HepG2 (cell line): Measurements from ENCODE around the gene AFDN. TPM values are rescaled to one million over a fixed set of nuclear protein-coding genes. Genes with fewer than 3 reads are reported as not detected.
A peak's percentile ranks its signal among the peaks of the same experiment; 100 is the strongest.

Experiments used
- ATAC-seq: fragments of 200-7000 bp; cut with Tn5 transposase; 3 replicates; pipeline ENCODE4 v1.9.1; 2020; ENCODE audit warnings: mild to moderate bottlenecking, moderate library complexity
- BruUV-seq: library from RNA; stranded (reverse); fragments of 400-500 nt; replicated peaks from 2 replicates; lab custom pipeline; 2021; lab: Mats Ljungman, UMichigan
- CTCF ChIA-PET: fragments of 300-600 bp; formaldehyde crosslinking; extraction: SDS; loops from one replicate; lab custom pipeline; 2021; ENCODE audit warnings: low total read pairs, inconsistent platforms, low intra/inter-chr PET ratio; lab: Yijun Ruan, JAX
- POLR2A ChIA-PET: fragments of 350-600 bp; sonication (Branson Sonifier 250); formaldehyde crosslinking; loops from one replicate; lab custom pipeline; 2020; ENCODE audit warnings: antibody characterized with exemption, inconsistent platforms; lab: Yijun Ruan, JAX
- DNase-seq: peaks from one replicate; pipeline ENCODE4 v3.0.0-alpha.2; 2015; ENCODE audit warnings: low spot score
- FAIRE-seq: peaks from 3 replicates; lab custom pipeline; 2011; peaks lifted over from hg19 to GRCh38; lab: Jason Lieb, UNC
- H2AFZ ChIP-seq: one replicate; pipeline ENCODE4 v1.6.1; 2011; ENCODE audit warnings: low read length, inconsistent platforms
- H3K27ac ChIP-seq: fragments of 300-600 bp; 3 replicates; pipeline ENCODE4 v1.8.0; 2011; ENCODE audit warnings: mixed run types, mild to moderate bottlenecking, mixed read lengths, low read length, inconsistent platforms; ENCODE audit not compliant: insufficient read depth; ENCODE audit errors: extremely low read length
- H3K27me3 ChIP-seq, 2 experiments: fragments of 200-600 bp in 1 of 2; 2 replicates in 1 of 2; 3 replicates in 1 of 2; pipeline versions ENCODE4 v1.6.0 to v1.8.0; 2011; ENCODE audit warnings: low read length in 2 of 2, mild to moderate bottlenecking in 2 of 2, moderate library complexity in 2 of 2, inconsistent platforms in 1 of 2; ENCODE audit not compliant: insufficient read depth in 2 of 2, control insufficient read depth in 1 of 2
- H3K36me3 ChIP-seq, 2 experiments: fragments of 200-600 bp in 1 of 2; replicated peaks in 1 of 2; 2 replicates in 1 of 2; 3 replicates in 1 of 2; pipeline versions ENCODE4 v1.5.1 to v1.8.0; 2011; ENCODE audit warnings: low read length in 2 of 2, inconsistent platforms in 1 of 2; ENCODE audit not compliant: insufficient read depth in 2 of 2, control insufficient read depth in 1 of 2
- H3K4me1 ChIP-seq: 2 replicates; pipeline ENCODE4 v1.5.1; 2012; ENCODE audit warnings: low read length, inconsistent platforms; ENCODE audit not compliant: insufficient read depth
- H3K4me2 ChIP-seq: 2 replicates; pipeline ENCODE4 v1.6.0; 2011; ENCODE audit warnings: low read depth, low read length, inconsistent platforms
- H3K4me3 ChIP-seq, 3 experiments: fragments of 200-600 bp in 1 of 3; sonication (generic), shearing (Covaris generic) in 1 of 3; replicated peaks in 1 of 3; 2 replicates each; pipeline ENCODE4 v1.5.1; 2011 to 2016; ENCODE audit warnings: low read length in 3 of 3, inconsistent platforms in 2 of 3, low read depth in 2 of 3, mild to moderate bottlenecking in 2 of 3, control low read depth in 1 of 3, mixed read lengths in 1 of 3; ENCODE audit not compliant: insufficient read depth in 1 of 3
- H3K79me2 ChIP-seq: one replicate; pipeline ENCODE4 v1.6.1; 2011; ENCODE audit warnings: low read length, inconsistent platforms; ENCODE audit not compliant: insufficient read depth
- H3K9ac ChIP-seq: 2 replicates; pipeline ENCODE4 v1.6.0; 2011; ENCODE audit warnings: mild to moderate bottlenecking, low read depth, low read length, inconsistent platforms; ENCODE audit not compliant: insufficient read depth
- H3K9me3 ChIP-seq: 2 replicates; pipeline ENCODE4 v1.5.1; 2012; ENCODE audit warnings: mild to moderate bottlenecking, low read length
- H4K20me1 ChIP-seq: 2 replicates; pipeline ENCODE4 v1.6.0; 2011; ENCODE audit warnings: inconsistent platforms, mild to moderate bottlenecking, low read length, moderate library complexity; ENCODE audit not compliant: insufficient read depth
- CENPX ChIP-seq: sonication (generic); formaldehyde crosslinking; IDR thresholded peaks from 2 replicates; pipeline ENCODE4 v1.9.0; 2021; ENCODE audit warnings: mild to moderate bottlenecking, missing genetic modification reagents, moderate library complexity
- HNRNPH1 ChIP-seq: fragments of 200-400 bp; formaldehyde crosslinking; optimal IDR thresholded peaks from 2 replicates; pipeline ENCODE3; 2017; ENCODE audit warnings: mild to moderate bottlenecking, low read depth, low read length
- ISX ChIP-seq: sonication (generic); formaldehyde crosslinking; conservative IDR thresholded peaks from 2 replicates; pipeline ENCODE4 v1.5.0; 2020; ENCODE audit warnings: missing genetic modification reagents
- KDM2A ChIP-seq: sonication (generic); formaldehyde crosslinking; IDR thresholded peaks from 2 replicates; pipeline ENCODE4 v1.4.0; 2020; ENCODE audit warnings: low read depth, missing genetic modification reagents, borderline replicate concordance
- MAFK ChIP-seq, 2 experiments: IDR thresholded peaks in 1 of 2; conservative IDR thresholded peaks in 1 of 2; 2 replicates each; pipeline ENCODE4 v1.6.1; 2011; ENCODE audit warnings: improper control_type of control experiment in 2 of 2, low read length in 2 of 2
- MEF2D ChIP-seq: sonication (generic); formaldehyde crosslinking; IDR thresholded peaks from 2 replicates; pipeline ENCODE4 v1.5.1; 2020; ENCODE audit warnings: mild to moderate bottlenecking, missing genetic modification reagents
- RERE ChIP-seq: IDR thresholded peaks from 2 replicates; pipeline ENCODE4 v1.6.1; 2016; ENCODE audit warnings: low read depth, missing genetic modification reagents, missing compliant biosample characterization
- RNF2 ChIP-seq: fragments of 450-650 bp; conservative IDR thresholded peaks from 2 replicates; pipeline ENCODE4 v1.6.1; 2016; ENCODE audit warnings: low read depth
- SAP130 ChIP-seq: IDR thresholded peaks from 2 replicates; pipeline ENCODE4 v1.6.1; 2016; ENCODE audit warnings: low read depth
- ZNF766 ChIP-seq: sonication (generic); formaldehyde crosslinking; IDR thresholded peaks from 2 replicates; pipeline ENCODE4 v1.5.0; 2020; ENCODE audit warnings: missing genetic modification reagents, borderline replicate concordance
- in situ Hi-C: cut with HindIII; loops from 2 replicates; pipeline ENCODE4 v1.10.0; 2017; ENCODE audit warnings: low pct_unique_long_range_greater_than_20kb; ENCODE audit not compliant: extremely low pct_ligation_motif_present
- intact Hi-C: fragments of 100-400 bp; cut with micrococcal nuclease; formaldehyde crosslinking; loops from one replicate; pipeline ENCODE4 v1.10.0; 2022; ENCODE audit not compliant: unreplicated experiment
- polyA plus RNA-seq, 8 experiments: library from polyadenylated mRNA; depleted of rRNA in 3 of 8; stranded (reverse) in 7 of 8; unstranded in 1 of 8; fragments of >200 nt; fragmentation: Illumina TruSeq in 4 of 8; extraction: Trizol in 4 of 8; gene quantifications; 2 replicates each; pipeline versions ENCODE4 v1.2.1 to v1.2.3, GENCODE V29; 2011 to 2016; ENCODE audit warnings: low read depth in 4 of 8, missing spikeins in 1 of 8, mixed read lengths in 1 of 8; ENCODE audit not compliant: insufficient read depth in 1 of 8
- total RNA-seq, 5 experiments: library from RNA; depleted of rRNA; stranded (reverse); fragments of >200 nt; fragmentation: Illumina TruSeq; extraction: Trizol; gene quantifications; 2 replicates each; pipeline ENCODE4 v1.2.3, GENCODE V29; 2016; ENCODE audit warnings: low read depth in 1 of 5

The AFDN gene
- total and polyA plus RNA-seq, 2 of the 13 experiments (the other 11 are each of a cell fraction or from before 2014, with no cell fraction given): 136 to 151 TPM

DNA sequence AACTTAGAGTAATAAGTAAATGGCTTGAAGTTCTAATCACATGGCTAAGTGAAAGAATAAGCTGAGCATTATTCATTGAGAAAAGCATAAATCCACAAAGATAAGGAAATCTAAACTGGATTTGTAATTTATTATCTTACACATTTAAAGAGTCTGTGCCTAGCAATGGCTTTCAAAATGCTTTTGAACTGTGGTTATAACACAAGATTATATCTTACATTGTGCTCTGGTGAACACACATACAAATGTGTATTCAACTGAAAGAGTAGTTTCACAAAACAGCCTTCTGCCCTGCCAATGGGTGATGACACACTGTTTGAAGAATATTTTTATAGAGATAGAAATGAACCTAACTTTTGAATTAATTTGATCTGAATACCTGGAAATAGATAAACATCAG lies 83.3 kb downstream of the AFDN start:
- peaks cover 26 to 81% of the 10 kb centered on the region in 2 experiments for H3K36me3 ChIP-seq
- TF ChIP-seq ISX: no peak
- no peak for TF ChIP-seq RNF2
- no peak for TF ChIP-seq MAFK (conservative IDR thresholded peaks at IDR 0.05 in 1 of 2, IDR thresholded peaks at IDR 0.05 in 1 of 2; ENCODE audit: low read length in 2 of 2)
- no peak for TF ChIP-seq KDM2A (CRISPR knock-in tag)
- no peak for TF ChIP-seq HNRNPH1
- TF ChIP-seq ZNF766: no peak
- TF ChIP-seq RERE (CRISPR knock-in tag): no peak
- no peak for TF ChIP-seq SAP130
- TF ChIP-seq CENPX (CRISPR knock-in tag): no peak
- no peak for TF ChIP-seq MEF2D (CRISPR knock-in tag)
- FAIRE-seq (peak; percentile 26), ATAC-seq (no peak), DNase-seq (no peak)
- POLR2A ChIA-PET: no interaction called here
- no peaks in the 10 kb centered on the region for H4K20me1 ChIP-seq
- CTCF ChIA-PET: no interaction called here
- no peak overlapping the region for H3K27ac ChIP-seq
- no peak overlapping the region for H2AFZ ChIP-seq
- no peaks in the 10 kb centered on the region for H3K9me3 ChIP-seq
- no peaks in the 10 kb centered on the region for H3K27me3 ChIP-seq
- intact Hi-C loops (no loop called here), in situ Hi-C loops (no loop called here)
- no peak overlapping the region for H3K4me2 ChIP-seq
- H3K4me1 ChIP-seq: no peaks in the 10 kb centered on the region
- TSS peak; percentile 11 for BruUV-seq
- no peaks in the 10 kb centered on the region for H3K79me2 ChIP-seq
- no peak overlapping the region for H3K4me3 ChIP-seq
- H3K9ac ChIP-seq: no peak overlapping the region
